Stimulated activated CD8-positive, alpha-beta memory T cell treated with anti-CD3 and anti-CD28 coated beads, Interleukin-2, amount 100 ng/mL, for 1 hour (primary cell): ENCODE results near the gene CDC34.

Experiments
- DNase-seq, 2 donors: peaks; one replicate each; pipeline ENCODE4 v3.0.0-alpha.2; 2020; ENCODE audit warnings: low read depth in 2 of 2

CDC34 gene

GRCh38 chr19:588741-589692, 57.5 kb downstream of the CDC34 start:
- no peak for DNase-seq

- no peak for DNase-seq
These were observed 58.3 kb downstream of the CDC34 start, which contains the start of gene HCN2 for GRCh38 chr19:589693-590395. Gene HCN2 (plus strand): TSS chr19:589881. CDS start chr19:589946, 65 bp downstream.

GRCh38 chr19:590396-590745, 58.8 kb downstream of the CDC34 start:
- DNase-seq: no peak

- DNase-seq: no peak
These were observed 59.2 kb downstream of the CDC34 start for GRCh38 chr19:590750-591098.

- DNase-seq: no peak
These were observed 59.8 kb downstream of the CDC34 start for GRCh38 chr19:591099-591958.
